Astrocyte (in vitro differentiated cells and primary cell): Measurements from ENCODE around the gene RPL27A.

Experiments used
- CTCF ChIP-seq: IDR thresholded peaks from 2 replicates; pipeline ENCODE4 v1.5.1; 2011; ENCODE audit warnings: low read depth, mild to moderate bottlenecking, inconsistent platforms, low read length, moderate library complexity; ENCODE audit not compliant: insufficient read depth
- EZH2 ChIP-seq: IDR thresholded peaks from 2 replicates; pipeline ENCODE4 v1.6.1; 2012; ENCODE audit warnings: mild to moderate bottlenecking, low read length, inconsistent platforms; ENCODE audit not compliant: insufficient read depth

DNA sequence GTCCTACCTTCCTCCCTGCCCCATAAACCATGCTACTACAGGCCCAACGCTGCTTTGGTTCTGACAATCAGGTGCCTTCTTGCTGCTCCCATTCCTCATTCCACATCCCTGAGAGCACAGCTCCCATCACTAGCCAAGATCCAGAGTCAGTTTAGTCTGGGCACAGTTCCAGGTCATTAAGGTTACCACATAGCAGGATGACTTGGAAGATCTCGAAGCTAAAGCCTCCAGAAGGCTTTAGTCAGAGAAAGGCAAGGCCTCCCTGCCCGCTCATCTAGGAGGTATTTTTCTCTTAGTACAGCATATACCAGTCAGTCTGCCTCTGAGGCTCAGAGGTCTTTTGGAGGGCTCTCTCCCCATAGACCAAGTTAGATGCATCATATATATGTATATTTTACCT is 30.5 kb upstream of the RPL27A start:
- TF ChIP-seq EZH2 (no peak), CTCF (no peak)
